ENCODE data around the gene CD274. TPM values are rescaled to one million over a fixed set of nuclear protein-coding genes. Genes with fewer than 3 reads are reported as not detected.

Gene CD274
- total RNA-seq, 1 donor from 2014 or later, result 21.4 TPM

GRCh38 chr9:5518937-5519319, 68.6 kb downstream of the CD274 start:
- Histone ChIP-seq H2AFZ (ENCODE audit: low read depth, low read length) (no peak overlapping the region), H3K36me3 (ENCODE audit: insufficient read depth, low read length) (peaks cover 2% of the 10 kb centered on the region), H3K79me2 (ENCODE audit: insufficient read depth, low read length) (peaks cover 48% of the 10 kb centered on the region), H3K27ac (ENCODE audit: low read depth, low read length) (no peak overlapping the region), H3K27me3 (ENCODE audit: insufficient read depth, low read length) (no peaks in the 10 kb centered on the region), H3K4me3 (ENCODE audit: insufficient read depth, low read depth, low read length) (no peak overlapping the region), H4K20me1 (ENCODE audit: insufficient read depth, low read length) (no peaks in the 10 kb centered on the region), H3K4me1 (ENCODE audit: insufficient read depth, low read length) (peaks cover 22% of the 10 kb centered on the region), H3K4me2 (ENCODE audit: low read length) (no peak overlapping the region), H3K9me3 (ENCODE audit: insufficient read depth, low read depth, low read length) (no peaks in the 10 kb centered on the region), H3K9ac (ENCODE audit: low read length) (no peak overlapping the region)
- H3K36me3 Mint-ChIP-seq (ENCODE audit: low read depth, unreplicated experiment), result peaks cover 27% of the 10 kb centered on the region
- H3K4me3 Mint-ChIP-seq (ENCODE audit: unreplicated experiment), result no peak overlapping the region
- FAIRE-seq (no peak), DNase-seq (ENCODE audit: low read depth) (no peak)
- H3K9me3 Mint-ChIP-seq (ENCODE audit: unreplicated experiment), result peaks cover 11% of the 10 kb centered on the region
- peaks cover 26% of the 10 kb centered on the region for H3K4me1 Mint-ChIP-seq (ENCODE audit: low read depth, unreplicated experiment)
- H3K27ac Mint-ChIP-seq (ENCODE audit: unreplicated experiment), result no peak overlapping the region
- TF ChIP-seq CTCF (IDR thresholded peaks at IDR 0.05; ENCODE audit: insufficient read depth, low read depth, low read length) (no peak), EZH2 (IDR thresholded peaks at IDR 0.05; ENCODE audit: insufficient read depth, low read length) (no peak)
- H3K27me3 Mint-ChIP-seq (ENCODE audit: low read depth, unreplicated experiment), result no peaks in the 10 kb centered on the region

Other genes starting within 250 kb of the CD274 start
- gene INSL4, start 219.1 kb upstream of the CD274 start, total RNA-seq, result 0.11 TPM in 1 of 2 replicates, not detected in the other
- gene RLN2, start 145.8 kb upstream of the CD274 start, total RNA-seq, result 0.52 and 0.55 TPM in 2 replicates
- gene RLN1, start 110.7 kb upstream of the CD274 start, total RNA-seq, result 0.53 TPM in 1 of 2 replicates, not detected in the other
- 10.6 and 14.7 TPM in 2 replicates for gene PLGRKT, start 12.6 kb upstream of the CD274 start, total RNA-seq
- 8.8 and 9.4 TPM in 2 replicates for gene PDCD1LG2, start 60.0 kb downstream of the CD274 start, total RNA-seq
- 50.9 and 53.8 TPM in 2 replicates for gene RIC1, start 178.6 kb downstream of the CD274 start, total RNA-seq